DMS 273 treated with DMSO at 0.1 percent for 48 hours (cell line): ENCODE results near the gene COA7.
"Not testable (repeated sequence)": the region's sequence is repeated elsewhere in the genome, so short reads cannot be mapped to it uniquely, and the experiment has no call there.

Experiments used
- DNase-seq: peaks from one replicate; lab custom pipeline; 2025; lab: John Stamatoyannopoulos, UW

Gene COA7

GRCh38 chr1:52706136-52706670, 8.1 kb upstream of the COA7 start:
- no peak for DNase-seq

- DNase-seq: no peak
Observed at GRCh38 chr1:52702886-52703787, 5.0 kb upstream of the COA7 start.

- DNase-seq: no peak
Observed at GRCh38 chr1:52695627-52696026, 2.5 kb downstream of the COA7 start.

- DNase-seq: no peak
Observed at GRCh38 chr1:52693843-52694242, 4.3 kb downstream of the COA7 start.

GRCh38 chr1:52693351-52693750, 4.8 kb downstream of the COA7 start:
- DNase-seq: not testable (repeated sequence)

GRCh38 chr1:52692697-52693096, 5.5 kb downstream of the COA7 start:
- DNase-seq: no peak

- DNase-seq: no peak
Observed at GRCh38 chr1:52691821-52692220, 6.3 kb downstream of the COA7 start.

GRCh38 chr1:52686830-52687229, 11.3 kb downstream of the COA7 start:
- no peak for DNase-seq

GRCh38 chr1:52686261-52686751, 11.8 kb downstream of the COA7 start:
- DNase-seq: not testable (repeated sequence)

GRCh38 chr1:52684545-52684944, 13.6 kb downstream of the COA7 start:
- DNase-seq: no peak

- DNase-seq: no peak
Observed at GRCh38 chr1:52683367-52683940, 14.7 kb downstream of the COA7 start.

- DNase-seq: no peak
Observed at GRCh38 chr1:52681136-52681535, 17.0 kb downstream of the COA7 start.

GRCh38 chr1:52680353-52680752, 17.8 kb downstream of the COA7 start:
- no peak for DNase-seq

GRCh38 chr1:52679498-52679897, 18.6 kb downstream of the COA7 start:
- DNase-seq: no peak

GRCh38 chr1:52679048-52679447, 19.1 kb downstream of the COA7 start:
- DNase-seq: no peak

- no peak for DNase-seq
Observed at GRCh38 chr1:52677076-52677806, 20.9 kb downstream of the COA7 start.

- no peak for DNase-seq
Observed at GRCh38 chr1:52676249-52676903, 21.8 kb downstream of the COA7 start.

GRCh38 chr1:52674497-52675384, 23.4 kb downstream of the COA7 start:
- DNase-seq: no peak

- no peak for DNase-seq
Observed at GRCh38 chr1:52673513-52673912, 24.6 kb downstream of the COA7 start.

GRCh38 chr1:52672946-52673345, 25.2 kb downstream of the COA7 start:
- DNase-seq: no peak

- DNase-seq: no peak
Observed at GRCh38 chr1:52670604-52671003, 27.5 kb downstream of the COA7 start.
